OCI-LY1 (cell line): ENCODE measurements around the gene RAB3C.

Experiments used
- H2AFZ ChIP-seq: fragments of 200-600 bp; sonication (generic), shearing (Covaris generic); 2 replicates; pipeline ENCODE4 v1.6.0; 2014; ENCODE audit warnings: antibody characterized with exemption, mild to moderate bottlenecking, low read length
- H3F3A ChIP-seq: fragments of 200-600 bp; sonication (generic), shearing (Covaris generic); 2 replicates; pipeline ENCODE4 v1.6.0; 2014; ENCODE audit warnings: mild to moderate bottlenecking, antibody characterized with exemption, low read length, moderate library complexity; ENCODE audit not compliant: insufficient read depth
- H3K27ac ChIP-seq: fragments of 200-600 bp; sonication (generic); 2 replicates; pipeline ENCODE4 v1.5.1; 2014; ENCODE audit warnings: low read length, mixed run types, mild to moderate bottlenecking, low read depth; ENCODE audit not compliant: poor library complexity, severe bottlenecking
- H3K27me3 ChIP-seq: fragments of 200-600 bp; sonication (generic); 2 replicates; pipeline ENCODE4 v1.6.0; 2014; ENCODE audit warnings: antibody characterized with exemption, mild to moderate bottlenecking, low read length, moderate library complexity; ENCODE audit not compliant: insufficient read depth
- H3K36me3 ChIP-seq: fragments of 200-600 bp; sonication (generic); 2 replicates; pipeline ENCODE4 v1.6.1; 2014; ENCODE audit warnings: mild to moderate bottlenecking, antibody characterized with exemption, low read length, moderate library complexity, mixed read lengths; ENCODE audit not compliant: insufficient read depth
- H3K4me1 ChIP-seq: fragments of 200-600 bp; sonication (generic); 2 replicates; pipeline ENCODE4 v1.5.1; 2014; ENCODE audit warnings: mild to moderate bottlenecking, low read length, moderate library complexity; ENCODE audit not compliant: insufficient read depth, severe bottlenecking
- H3K4me2 ChIP-seq: fragments of 200-600 bp; sonication (generic), shearing (Covaris generic); 2 replicates; pipeline ENCODE4 v1.6.1; 2014; ENCODE audit warnings: low read length
- H3K4me3 ChIP-seq: fragments of 200-600 bp; sonication (generic); 2 replicates; pipeline ENCODE4 v1.5.1; 2014; ENCODE audit warnings: low read length, low read depth, mild to moderate bottlenecking, mixed read lengths; ENCODE audit not compliant: poor library complexity, severe bottlenecking
- H3K79me2 ChIP-seq: fragments of 200-600 bp; shearing (Covaris generic); 2 replicates; pipeline ENCODE4 v1.6.1; 2016; ENCODE audit warnings: mixed run types, low read length, mixed read lengths; ENCODE audit not compliant: insufficient read depth
- H3K9ac ChIP-seq: fragments of 200-600 bp; sonication (generic), shearing (Covaris generic); 2 replicates; pipeline ENCODE4 v1.6.1; 2014; ENCODE audit warnings: mild to moderate bottlenecking, low read length, mixed read lengths
- H3K9me2 ChIP-seq: fragments of 200-600 bp; sonication (generic), shearing (Covaris generic); 2 replicates; pipeline ENCODE4 v1.6.1; 2014; ENCODE audit warnings: low read depth, mild to moderate bottlenecking, low read length, mixed read lengths
- H3K9me3 ChIP-seq: fragments of 200-600 bp; shearing (Covaris generic); 2 replicates; pipeline ENCODE4 v1.6.1; 2014; ENCODE audit warnings: low read length, mixed read lengths
- H4K20me1 ChIP-seq: fragments of 200-600 bp; sonication (generic), shearing (Covaris generic); 2 replicates; pipeline ENCODE4 v1.6.0; 2016; ENCODE audit warnings: mild to moderate bottlenecking, low read length; ENCODE audit not compliant: insufficient read depth
- CTCF ChIP-seq: fragments of 200-600 bp; sonication (generic), shearing (Covaris generic); IDR thresholded peaks from 2 replicates; pipeline ENCODE4 v1.5.1; 2017; ENCODE audit warnings: mild to moderate bottlenecking, antibody characterized with exemption, low read length, moderate library complexity, mixed read lengths
- EZH2 ChIP-seq: fragments of 200-600 bp; sonication (generic), shearing (Covaris generic); IDR thresholded peaks from 2 replicates; pipeline ENCODE4 v1.8.0; 2017; ENCODE audit warnings: borderline replicate concordance, mixed run types, mild to moderate bottlenecking, antibody characterized with exemption, low read length, moderate library complexity, mixed read lengths

Gene RAB3C

DNA sequence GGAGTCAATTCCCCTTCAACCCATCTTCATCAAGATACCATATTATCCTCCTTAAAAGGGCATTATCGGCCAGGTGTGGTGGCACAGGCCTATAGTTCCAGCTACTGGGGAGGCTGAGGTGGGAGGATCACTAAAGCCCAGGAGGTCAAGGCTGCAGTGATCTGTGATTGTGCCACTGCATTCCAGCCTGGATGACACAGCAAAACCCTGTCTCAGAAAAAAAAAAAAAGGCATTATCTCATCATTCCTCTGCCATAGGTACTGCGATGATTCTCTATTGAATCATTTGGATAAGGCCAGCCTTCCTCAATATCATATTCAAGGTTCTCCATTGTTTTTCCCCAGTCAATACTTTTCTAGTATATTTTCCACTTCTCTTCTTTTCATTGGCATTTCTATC, 39.2 kb upstream of the RAB3C start:
- Histone ChIP-seq H3K4me2 (no peak overlapping the region), H3K9ac (no peak overlapping the region), H3K36me3 (no peaks in the 10 kb centered on the region), H2AFZ (no peak overlapping the region), H3F3A (no peaks in the 10 kb centered on the region), H3K9me3 (no peaks in the 10 kb centered on the region), H3K27me3 (no peaks in the 10 kb centered on the region), H3K4me1 (peaks cover 19% of the 10 kb centered on the region), H3K79me2 (no peaks in the 10 kb centered on the region), H3K4me3 (no peak overlapping the region), H3K27ac (no peak overlapping the region), H3K9me2 (no peaks in the 10 kb centered on the region), H4K20me1 (no peaks in the 10 kb centered on the region)
- TF ChIP-seq EZH2 (no peak), CTCF (no peak)

GRCh38 chr5:58544195-58544594, 38.7 kb upstream of the RAB3C start:
- Histone ChIP-seq H3K27ac (no peak overlapping the region), H3K9me2 (no peaks in the 10 kb centered on the region), H3K36me3 (no peaks in the 10 kb centered on the region), H3K9ac (no peak overlapping the region), H2AFZ (no peak overlapping the region), H4K20me1 (no peaks in the 10 kb centered on the region), H3K27me3 (no peaks in the 10 kb centered on the region), H3K9me3 (no peaks in the 10 kb centered on the region), H3K4me1 (peaks cover 19% of the 10 kb centered on the region), H3K4me3 (no peak overlapping the region), H3F3A (no peaks in the 10 kb centered on the region), H3K4me2 (no peak overlapping the region), H3K79me2 (no peaks in the 10 kb centered on the region)
- no peak for TF ChIP-seq CTCF

DNA sequence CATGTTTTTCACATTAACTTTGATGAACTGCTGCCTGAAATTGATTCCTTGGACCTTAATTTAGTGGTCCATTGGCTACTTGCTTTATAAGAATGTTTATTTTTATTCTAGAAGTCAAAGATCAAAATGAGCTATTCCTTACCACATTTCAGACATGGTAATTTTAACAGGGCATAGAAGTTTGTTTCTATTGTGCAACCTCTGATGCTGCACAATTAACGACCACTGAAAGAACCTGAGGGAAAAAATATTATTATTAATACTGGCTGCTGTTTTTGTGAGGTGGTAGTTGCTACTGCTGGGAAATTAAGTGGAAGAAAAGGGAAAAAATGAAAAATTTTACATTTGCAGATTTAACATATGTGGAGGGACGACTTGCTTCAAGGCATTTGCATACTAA, 37.9 kb upstream of the RAB3C start:
- Histone ChIP-seq H3K9ac (no peak overlapping the region), H3K27ac (no peak overlapping the region), H2AFZ (no peak overlapping the region), H3F3A (no peaks in the 10 kb centered on the region), H3K4me3 (no peak overlapping the region), H3K9me3 (no peaks in the 10 kb centered on the region), H3K79me2 (no peaks in the 10 kb centered on the region), H3K9me2 (no peaks in the 10 kb centered on the region), H3K4me1 (peaks cover 19% of the 10 kb centered on the region), H3K4me2 (no peak overlapping the region), H4K20me1 (no peaks in the 10 kb centered on the region), H3K27me3 (no peaks in the 10 kb centered on the region), H3K36me3 (no peaks in the 10 kb centered on the region)
- no peak for TF ChIP-seq CTCF
- no peak for TF ChIP-seq EZH2
